SU-DHL-6 (cell line): ENCODE measurements around the gene CSF1R.

Experiments
- H2AFZ ChIP-seq: fragments of 200-600 bp; sonication (generic); 2 replicates; pipeline ENCODE4 v1.6.1; 2014; ENCODE audit warnings: low read depth, mild to moderate bottlenecking, moderate library complexity, mixed read lengths, antibody characterized with exemption, low read length; ENCODE audit not compliant: severe bottlenecking
- H3F3A ChIP-seq: fragments of 200-600 bp; shearing (Covaris generic); 2 replicates; pipeline ENCODE4 v1.6.0; 2016; ENCODE audit warnings: antibody characterized with exemption, mild to moderate bottlenecking; ENCODE audit not compliant: insufficient read depth
- H3K27ac ChIP-seq: fragments of 200-600 bp; sonication (generic); 2 replicates; pipeline ENCODE4 v1.5.1; 2016; ENCODE audit warnings: low read depth, mild to moderate bottlenecking, low read length, moderate library complexity, mixed read lengths
- H3K27me3 ChIP-seq: fragments of 200-600 bp; sonication (generic), shearing (Covaris generic); 2 replicates; pipeline ENCODE4 v1.6.0; 2014; ENCODE audit warnings: mild to moderate bottlenecking, low read length
- H3K36me3 ChIP-seq: fragments of 200-600 bp; sonication (generic); 2 replicates; pipeline ENCODE4 v1.6.1; 2014; ENCODE audit warnings: mild to moderate bottlenecking, low read length, mixed read lengths
- H3K4me2 ChIP-seq: fragments of 300-600, 200-600 bp; shearing (Covaris generic), sonication (generic); 2 replicates; pipeline ENCODE4 v1.6.0; 2014; ENCODE audit warnings: low read length, low read depth, mild to moderate bottlenecking; ENCODE audit not compliant: poor library complexity, severe bottlenecking
- H3K4me3 ChIP-seq: fragments of 200-600 bp; sonication (generic); 2 replicates; pipeline ENCODE4 v1.5.1; 2014; ENCODE audit warnings: antibody characterized with exemption, low read length, mild to moderate bottlenecking, mixed read lengths; ENCODE audit not compliant: insufficient read depth, poor library complexity, severe bottlenecking
- H3K79me2 ChIP-seq: fragments of 200-600 bp; sonication (generic); 2 replicates; pipeline ENCODE4 v1.6.1; 2014; ENCODE audit warnings: mild to moderate bottlenecking, low read length, moderate library complexity; ENCODE audit not compliant: insufficient read depth
- H3K9ac ChIP-seq: fragments of 200-600 bp; sonication (generic); 2 replicates; pipeline ENCODE4 v1.7.0; 2014; ENCODE audit warnings: mild to moderate bottlenecking, low read length
- H3K9me2 ChIP-seq: fragments of 200-600 bp; sonication (generic); replicated peaks from 2 replicates; pipeline ENCODE4 v1.6.1; 2014; ENCODE audit warnings: low read length; ENCODE audit not compliant: insufficient read depth
- H3K9me3 ChIP-seq: fragments of 200-600 bp; sonication (generic); 2 replicates; pipeline ENCODE4 v1.6.1; 2014; ENCODE audit warnings: low read length, mixed read lengths; ENCODE audit not compliant: insufficient read depth
- H4K20me1 ChIP-seq: fragments of 200-600 bp; sonication (generic); 2 replicates; pipeline ENCODE4 v1.6.1; 2014; ENCODE audit warnings: low read depth, mild to moderate bottlenecking, antibody characterized with exemption, low read length, moderate library complexity, mixed read lengths
- CTCF ChIP-seq: fragments of 200-600 bp; sonication (generic); IDR thresholded peaks from one replicate; pipeline ENCODE4 v1.5.1; 2017; ENCODE audit warnings: antibody characterized with exemption, mild to moderate bottlenecking, low read length, moderate library complexity; ENCODE audit not compliant: insufficient read depth, poor library complexity, severe bottlenecking
- EZH2phosphoT487 ChIP-seq: fragments of 200-600 bp; sonication (generic), shearing (Covaris generic); conservative IDR thresholded peaks from 2 replicates; pipeline ENCODE4 v1.6.1; 2018; ENCODE audit warnings: mild to moderate bottlenecking, antibody characterized with exemption, low read length, moderate library complexity, mixed read lengths

The CSF1R gene

GRCh38 chr5:150058480-150059126 is 27.8 kb downstream of the CSF1R start:
- TF ChIP-seq CTCF (no peak), EZH2phosphoT487 (no peak)
- no peaks in the 10 kb centered on the region for H3F3A ChIP-seq
- no peak overlapping the region for H3K4me3 ChIP-seq
- H3K9me2 ChIP-seq = no peaks in the 10 kb centered on the region
- H2AFZ ChIP-seq = no peak overlapping the region
- H3K9me3 ChIP-seq = no peaks in the 10 kb centered on the region
- H3K4me2 ChIP-seq = no peak overlapping the region
- no peaks in the 10 kb centered on the region for H3K79me2 ChIP-seq
- no peaks in the 10 kb centered on the region for H3K36me3 ChIP-seq
- H3K27ac ChIP-seq = no peak overlapping the region
- no peak overlapping the region for H3K9ac ChIP-seq
- no peaks in the 10 kb centered on the region for H3K27me3 ChIP-seq
- no peaks in the 10 kb centered on the region for H4K20me1 ChIP-seq

GRCh38 chr5:150057996-150058395 is 28.4 kb downstream of the CSF1R start:
- Histone ChIP-seq H3K4me2 (no peak overlapping the region), H3K27ac (no peak overlapping the region), H3F3A (no peaks in the 10 kb centered on the region)

GRCh38 chr5:150057511-150057910 is 28.8 kb downstream of the CSF1R start:
- Histone ChIP-seq H3K27ac (no peak overlapping the region), H3K9me2 (no peaks in the 10 kb centered on the region), H3K79me2 (no peaks in the 10 kb centered on the region), H3K4me3 (no peak overlapping the region), H3F3A (no peaks in the 10 kb centered on the region), H3K27me3 (no peaks in the 10 kb centered on the region), H2AFZ (no peak overlapping the region), H3K4me2 (no peak overlapping the region), H3K9me3 (no peaks in the 10 kb centered on the region), H3K9ac (no peak overlapping the region), H3K36me3 (no peaks in the 10 kb centered on the region), H4K20me1 (no peaks in the 10 kb centered on the region)
- TF ChIP-seq CTCF (no peak), EZH2phosphoT487 (no peak)

More at GRCh38 chr5:150057996-150058395, 28.4 kb downstream of the CSF1R start:
- H3K9me3 ChIP-seq = no peaks in the 10 kb centered on the region
- H3K79me2 ChIP-seq = no peaks in the 10 kb centered on the region
- no peak overlapping the region for H2AFZ ChIP-seq
- no peaks in the 10 kb centered on the region for H3K36me3 ChIP-seq
- H3K27me3 ChIP-seq = no peaks in the 10 kb centered on the region
- H3K4me3 ChIP-seq = no peak overlapping the region
- H3K9ac ChIP-seq = no peak overlapping the region
- no peaks in the 10 kb centered on the region for H4K20me1 ChIP-seq
- H3K9me2 ChIP-seq = no peaks in the 10 kb centered on the region
- TF ChIP-seq CTCF (no peak), EZH2phosphoT487 (no peak)
